ENCODE measurements around the gene VEPH1. TPM values are rescaled to one million over a fixed set of nuclear protein-coding genes. Genes with fewer than 3 reads are reported as not detected.

The VEPH1 gene
- polyA plus RNA-seq, 1 donor (not counting 4 experiments of a cell fraction or from before 2014, with no cell fraction given) = 0.21 TPM

GRCh38 chr3:157248590-157249422, 254.4 kb downstream of the VEPH1 start:
- Histone ChIP-seq H3K9ac (ENCODE audit: control insufficient read depth, extremely low read depth, insufficient read depth, low read length) (no peak overlapping the region), H3K9me3 (ENCODE audit: control insufficient read depth, low read depth, low read length) (no peaks in the 10 kb centered on the region), H3K27ac (ENCODE audit: control insufficient read depth, insufficient read depth, low read length) (no peak overlapping the region), H3K9me1 (ENCODE audit: control insufficient read depth, extremely low read depth, insufficient read depth, low read length) (no peaks in the 10 kb centered on the region), H3K4me1 (ENCODE audit: control insufficient read depth, extremely low read depth, insufficient read depth, low read length) (peaks cover 3% of the 10 kb centered on the region), H3K4me2 (ENCODE audit: control insufficient read depth, extremely low read depth, insufficient read depth, low read depth, low read length) (peak overlapping the region; percentile 9), H3K4me3 (ENCODE audit: control insufficient read depth in 2 of 3, extremely low read depth in 1 of 3, insufficient read depth in 2 of 3, low read depth in 1 of 3, low read length in 3 of 3) (no peak overlapping the region), H3K79me2 (ENCODE audit: control insufficient read depth, insufficient read depth, low read length) (no peaks in the 10 kb centered on the region), H4K20me1 (ENCODE audit: control insufficient read depth, extremely low read depth, insufficient read depth, low read length) (no peaks in the 10 kb centered on the region), H2AFZ (ENCODE audit: control insufficient read depth, low read length) (no peak overlapping the region), H3K36me3 (ENCODE audit: control insufficient read depth in 2 of 2, extremely low read depth in 1 of 2, insufficient read depth in 2 of 2, low read length in 2 of 2) (no peaks in the 10 kb centered on the region), H3K27me3 (ENCODE audit: control insufficient read depth, extremely low read depth, insufficient read depth, low read length) (no peaks in the 10 kb centered on the region)
- TF ChIP-seq CTCF (optimal IDR thresholded peaks at IDR 0.05 in 1 of 3, IDR thresholded peaks at IDR 0.05 in 1 of 3, conservative IDR thresholded peaks at IDR 0.05 in 1 of 3; ENCODE audit: extremely low read depth in 1 of 3, insufficient read depth in 2 of 3, low read length in 3 of 3) (no peak), EZH2 (IDR thresholded peaks at IDR 0.05; ENCODE audit: low read length) (no peak)
- dilution Hi-C loops (cut with MboI; ENCODE audit: extremely low pct_ligation_motif_present, low sequenced_read_pairs) = no loop called here
- no peak for FAIRE-seq
- no peak for DNase-seq (ENCODE audit: low read depth, low spot score)

GRCh38 chr3:157247391-157247790, 255.8 kb downstream of the VEPH1 start:
- Histone ChIP-seq H2AFZ (ENCODE audit: control insufficient read depth, low read length) (no peak overlapping the region), H3K79me2 (ENCODE audit: control insufficient read depth, insufficient read depth, low read length) (no peaks in the 10 kb centered on the region), H3K4me1 (ENCODE audit: control insufficient read depth, extremely low read depth, insufficient read depth, low read length) (peaks cover 3% of the 10 kb centered on the region), H3K4me3 (ENCODE audit: control insufficient read depth in 2 of 3, extremely low read depth in 1 of 3, insufficient read depth in 2 of 3, low read depth in 1 of 3, low read length in 3 of 3) (no peak overlapping the region), H3K27me3 (ENCODE audit: control insufficient read depth, extremely low read depth, insufficient read depth, low read length) (no peaks in the 10 kb centered on the region), H3K9ac (ENCODE audit: control insufficient read depth, extremely low read depth, insufficient read depth, low read length) (no peak overlapping the region), H3K36me3 (ENCODE audit: control insufficient read depth in 2 of 2, extremely low read depth in 1 of 2, insufficient read depth in 2 of 2, low read length in 2 of 2) (no peaks in the 10 kb centered on the region), H4K20me1 (ENCODE audit: control insufficient read depth, extremely low read depth, insufficient read depth, low read length) (no peaks in the 10 kb centered on the region), H3K9me3 (ENCODE audit: control insufficient read depth, low read depth, low read length) (no peaks in the 10 kb centered on the region), H3K27ac (ENCODE audit: control insufficient read depth, insufficient read depth, low read length) (no peak overlapping the region), H3K4me2 (ENCODE audit: control insufficient read depth, extremely low read depth, insufficient read depth, low read depth, low read length) (no peak overlapping the region), H3K9me1 (ENCODE audit: control insufficient read depth, extremely low read depth, insufficient read depth, low read length) (no peaks in the 10 kb centered on the region)
- DNase-seq (ENCODE audit: low read depth, low spot score) (no peak), FAIRE-seq (no peak)
- TF ChIP-seq EZH2 (IDR thresholded peaks at IDR 0.05; ENCODE audit: low read length) = no peak
- no peak for TF ChIP-seq CTCF (optimal IDR thresholded peaks at IDR 0.05 in 1 of 3, IDR thresholded peaks at IDR 0.05 in 1 of 3, conservative IDR thresholded peaks at IDR 0.05 in 1 of 3; ENCODE audit: extremely low read depth in 1 of 3, insufficient read depth in 2 of 3, low read length in 3 of 3)
- dilution Hi-C loops (cut with MboI; ENCODE audit: extremely low pct_ligation_motif_present, low sequenced_read_pairs) = no loop called here
